H1 (cell line): ENCODE results near the gene DHPS. TPM values are rescaled to one million over a fixed set of nuclear protein-coding genes. Genes with fewer than 3 reads are reported as not detected.
A peak's percentile ranks its signal among the peaks of the same experiment; 100 is the strongest.

Source experiments
- CTCF ChIA-PET: fragments of 300-600 bp; sonication (Branson Sonifier 250); formaldehyde crosslinking; loops from one replicate; lab custom pipeline; 2021; ENCODE audit not compliant: partially characterized antibody; lab: Charles Lee
- POLR2A ChIA-PET: fragments of 300-600 bp; sonication (Branson Sonifier 250); formaldehyde crosslinking; loops from one replicate; lab custom pipeline; 2021; ENCODE audit warnings: inconsistent platforms; ENCODE audit not compliant: partially characterized antibody; lab: Charles Lee
- DNase-seq, 2 experiments: peaks; one replicate each; pipeline versions ENCODE4 v3.0.0 to v3.0.0-alpha.2; 2010 to 2022; ENCODE audit warnings: low spot score in 2 of 2, low read depth in 1 of 2, mixed read lengths in 1 of 2
- FAIRE-seq: peaks from 2 replicates; lab custom pipeline; 2011; peaks lifted over from hg19 to GRCh38; lab: Jason Lieb, UNC
- H2AFZ ChIP-seq: 2 replicates; pipeline ENCODE4 v1.8.1; 2012; ENCODE audit warnings: low read length, inconsistent platforms
- H2AK5ac ChIP-seq: 2 replicates; pipeline ENCODE4 v1.6.1; 2013; ENCODE audit warnings: low read depth, low read length
- H2BK120ac ChIP-seq: replicated peaks from 2 replicates; pipeline ENCODE3; 2013; ENCODE audit warnings: low read depth, low read length, inconsistent platforms
- H2BK12ac ChIP-seq: 2 replicates; pipeline ENCODE4 v1.6.1; 2013; ENCODE audit warnings: low read depth, low read length
- H2BK15ac ChIP-seq: 2 replicates; pipeline ENCODE4 v1.6.1; 2013; ENCODE audit warnings: low read length
- H2BK20ac ChIP-seq: 2 replicates; pipeline ENCODE4 v1.6.1; 2013; ENCODE audit warnings: low read length
- H2BK5ac ChIP-seq: 2 replicates; pipeline ENCODE4 v1.6.1; 2013; ENCODE audit warnings: low read depth, low read length
- H3K14ac ChIP-seq: 2 replicates; pipeline ENCODE4 v1.6.1; 2013; ENCODE audit warnings: inconsistent platforms; ENCODE audit not compliant: insufficient read length
- H3K18ac ChIP-seq: 2 replicates; pipeline ENCODE4 v1.6.1; 2013; ENCODE audit warnings: low read length; ENCODE audit errors: extremely low read depth
- H3K23ac ChIP-seq: 2 replicates; pipeline ENCODE4 v1.6.1; 2013; ENCODE audit warnings: inconsistent platforms; ENCODE audit not compliant: insufficient read length
- H3K23me2 ChIP-seq: 2 replicates; pipeline ENCODE4 v1.6.1; 2013; ENCODE audit warnings: low read depth, low read length
- H3K27ac ChIP-seq: 2 replicates; pipeline ENCODE4 v1.6.1; 2011; ENCODE audit warnings: low read depth, low read length, inconsistent platforms
- H3K27me3 ChIP-seq, 4 experiments: replicated peaks in 1 of 4; 1 replicate in 1 of 4; 2 replicates in 3 of 4; pipeline versions ENCODE4 v1.6.1 to v1.8.1; 2011 to 2013; ENCODE audit warnings: low read length in 3 of 4, mild to moderate bottlenecking in 3 of 4, inconsistent platforms in 2 of 4, mixed read lengths in 2 of 4, moderate library complexity in 1 of 4; ENCODE audit not compliant: control insufficient read depth in 3 of 4, insufficient read depth in 3 of 4; ENCODE audit errors: extremely low read depth in 1 of 4
- H3K36me3 ChIP-seq, 4 experiments: 2 replicates each; pipeline versions ENCODE4 v1.6.1 to v1.8.1; 2011 to 2013; ENCODE audit warnings: mild to moderate bottlenecking in 4 of 4, low read length in 3 of 4, moderate library complexity in 2 of 4, control low read depth in 1 of 4, inconsistent platforms in 1 of 4; ENCODE audit not compliant: insufficient read depth in 4 of 4, control insufficient read depth in 2 of 4
- H3K4ac ChIP-seq: replicated peaks from 2 replicates; pipeline ENCODE3; 2013; ENCODE audit warnings: low read length, low read depth, mixed read lengths, inconsistent platforms; ENCODE audit not compliant: insufficient read length
- H3K4me1 ChIP-seq, 4 experiments: replicated peaks in 1 of 4; 1 replicate in 1 of 4; 2 replicates in 3 of 4; pipeline versions ENCODE4 v1.6.1 to v1.8.1; 2011 to 2013; ENCODE audit warnings: low read length in 3 of 4, inconsistent platforms in 2 of 4, mixed read lengths in 1 of 4; ENCODE audit not compliant: insufficient read depth in 4 of 4, control insufficient read depth in 3 of 4
- H3K4me2 ChIP-seq, 2 experiments: 2 replicates each; pipeline versions ENCODE4 v1.6.1 to v1.8.1; 2011 to 2013; ENCODE audit warnings: low read depth in 2 of 2, low read length in 2 of 2, control low read depth in 1 of 2, inconsistent platforms in 1 of 2, mild to moderate bottlenecking in 1 of 2; ENCODE audit not compliant: insufficient read depth in 1 of 2
- H3K4me3 ChIP-seq, 4 experiments: fragments of 200-600, 300-600 bp in 1 of 4; sonication (generic), shearing (Covaris generic), sonication (Bioruptor Twin) in 1 of 4; 2 replicates each; pipeline versions ENCODE4 v1.5.1 to v1.8.1; 2011 to 2016; ENCODE audit warnings: low read length in 4 of 4, low read depth in 3 of 4, control low read depth in 2 of 4, inconsistent platforms in 2 of 4, mild to moderate bottlenecking in 2 of 4, mixed read lengths in 1 of 4, moderate library complexity in 1 of 4; ENCODE audit not compliant: insufficient read depth in 2 of 4; ENCODE audit errors: extremely low read depth in 1 of 4
- H3K56ac ChIP-seq: replicated peaks from 2 replicates; pipeline ENCODE3; 2013; ENCODE audit warnings: low read depth, mild to moderate bottlenecking, mixed read lengths, low read length, inconsistent platforms; ENCODE audit not compliant: insufficient read length
- H3K79me1 ChIP-seq: 2 replicates; pipeline ENCODE4 v1.6.1; 2013; ENCODE audit warnings: low read depth, low read length, control low read depth
- H3K79me2 ChIP-seq, 2 experiments: 2 replicates each; pipeline versions ENCODE4 v1.6.1 to v1.8.1; 2012 to 2013; ENCODE audit warnings: low read length in 2 of 2, mild to moderate bottlenecking in 2 of 2, inconsistent platforms in 1 of 2; ENCODE audit not compliant: insufficient read depth in 2 of 2, control insufficient read depth in 1 of 2
- H3K9ac ChIP-seq, 4 experiments: replicated peaks in 1 of 4; 1 replicate in 1 of 4; 2 replicates in 3 of 4; pipeline versions ENCODE4 v1.6.1 to v1.8.1; 2011 to 2013; ENCODE audit warnings: low read depth in 3 of 4, low read length in 3 of 4, control low read depth in 2 of 4, mild to moderate bottlenecking in 2 of 4, moderate library complexity in 2 of 4, inconsistent platforms in 1 of 4; ENCODE audit errors: extremely low read depth in 1 of 4
- H3K9me3 ChIP-seq, 2 experiments: 2 replicates each; pipeline versions ENCODE4 v1.6.1 to v1.8.1; 2012 to 2013; ENCODE audit warnings: mild to moderate bottlenecking in 2 of 2, moderate library complexity in 2 of 2, control low read depth in 1 of 2, inconsistent platforms in 1 of 2, low read depth in 1 of 2, low read length in 1 of 2, mixed read lengths in 1 of 2; ENCODE audit not compliant: insufficient read depth in 2 of 2
- H4K20me1 ChIP-seq, 2 experiments: replicated peaks in 1 of 2; 2 replicates each; pipeline versions ENCODE3 to v1.8.1; 2011 to 2013; ENCODE audit warnings: inconsistent platforms in 2 of 2, low read length in 2 of 2, mild to moderate bottlenecking in 1 of 2; ENCODE audit not compliant: insufficient read depth in 2 of 2, control insufficient read depth in 1 of 2
- H4K5ac ChIP-seq: 2 replicates; pipeline ENCODE4 v1.6.1; 2013; ENCODE audit warnings: low read length, low read depth, mixed read lengths, inconsistent platforms; ENCODE audit not compliant: insufficient read length
- H4K8ac ChIP-seq: 2 replicates; pipeline ENCODE4 v1.8.0; 2013; ENCODE audit warnings: mild to moderate bottlenecking, moderate library complexity, low read length, inconsistent platforms; ENCODE audit not compliant: insufficient read depth; ENCODE audit errors: extremely low read depth
- H4K91ac ChIP-seq: replicated peaks from 2 replicates; pipeline ENCODE3; 2013; ENCODE audit warnings: low read length, mixed read lengths, inconsistent platforms; ENCODE audit not compliant: insufficient read length
- POLR2A ChIP-seq, 2 experiments: IDR thresholded peaks; 1 replicate in 1 of 2; 2 replicates in 1 of 2; pipeline ENCODE4 v1.6.1; 2011; ENCODE audit warnings: low read depth in 2 of 2, low read length in 2 of 2, mild to moderate bottlenecking in 2 of 2; ENCODE audit errors: control extremely low read depth in 1 of 2
- POLR2AphosphoS5 ChIP-seq: IDR thresholded peaks from 2 replicates; pipeline ENCODE4 v1.6.1; 2011; ENCODE audit warnings: low read depth, low read length
- SP1 ChIP-seq: IDR thresholded peaks from 2 replicates; pipeline ENCODE4 v1.6.1; 2011; ENCODE audit warnings: low read depth, low read length
- TEAD4 ChIP-seq: IDR thresholded peaks from 2 replicates; pipeline ENCODE4 v1.6.1; 2012; ENCODE audit warnings: low read depth, low read length, inconsistent platforms, mixed read lengths
- WGBS, 2 experiments: shearing (Covaris generic) in 1 of 2; methylation state at CpG; one replicate each; pipeline versions ENCODE4 v1.1.6 to v1.1.7; 2013 to 2015; ENCODE audit warnings: low lambda C conversion rate in 2 of 2, mixed read lengths in 2 of 2, inconsistent platforms in 1 of 2, low coverage in 1 of 2, missing lambda C conversion rate in 1 of 2; ENCODE audit not compliant: insufficient replicate concordance in 2 of 2, insufficient coverage in 1 of 2, insufficient read length in 1 of 2; ENCODE audit errors: extremely low coverage in 1 of 2, missing lambda C conversion rate in 1 of 2; 5-methylcytosine and 5-hydroxymethylcytosine counted together
- polyA plus RNA-seq, 7 experiments: library from polyadenylated mRNA; depleted of rRNA in 3 of 7; stranded (reverse) in 5 of 7; unstranded in 2 of 7; fragments of >200 nt in 5 of 7; fragments of 200-250 nt in 2 of 7; gene quantifications; 1 replicate in 5 of 7; 2 replicates in 1 of 7; 4 replicates in 1 of 7; pipeline versions ENCODE4 v1.2.1 to v1.2.3, GENCODE V29; 2011 to 2013; ENCODE audit warnings: missing spikeins in 2 of 7, mixed read lengths in 2 of 7
- total RNA-seq: library from RNA; stranded (reverse); fragmentation: NEBNext Ultra II Directional; extraction: Animal tissue kit (Norgen Biotek cat#: 25700); gene quantifications from 2 replicates; pipeline ENCODE4 v1.2.1, GENCODE V29; 2021

Gene DHPS
- total and polyA plus RNA-seq, 2 of the 8 experiments (the other 6 are each of a cell fraction or from before 2014, with no cell fraction given) = 86.6 to 99.6 TPM

DNA sequence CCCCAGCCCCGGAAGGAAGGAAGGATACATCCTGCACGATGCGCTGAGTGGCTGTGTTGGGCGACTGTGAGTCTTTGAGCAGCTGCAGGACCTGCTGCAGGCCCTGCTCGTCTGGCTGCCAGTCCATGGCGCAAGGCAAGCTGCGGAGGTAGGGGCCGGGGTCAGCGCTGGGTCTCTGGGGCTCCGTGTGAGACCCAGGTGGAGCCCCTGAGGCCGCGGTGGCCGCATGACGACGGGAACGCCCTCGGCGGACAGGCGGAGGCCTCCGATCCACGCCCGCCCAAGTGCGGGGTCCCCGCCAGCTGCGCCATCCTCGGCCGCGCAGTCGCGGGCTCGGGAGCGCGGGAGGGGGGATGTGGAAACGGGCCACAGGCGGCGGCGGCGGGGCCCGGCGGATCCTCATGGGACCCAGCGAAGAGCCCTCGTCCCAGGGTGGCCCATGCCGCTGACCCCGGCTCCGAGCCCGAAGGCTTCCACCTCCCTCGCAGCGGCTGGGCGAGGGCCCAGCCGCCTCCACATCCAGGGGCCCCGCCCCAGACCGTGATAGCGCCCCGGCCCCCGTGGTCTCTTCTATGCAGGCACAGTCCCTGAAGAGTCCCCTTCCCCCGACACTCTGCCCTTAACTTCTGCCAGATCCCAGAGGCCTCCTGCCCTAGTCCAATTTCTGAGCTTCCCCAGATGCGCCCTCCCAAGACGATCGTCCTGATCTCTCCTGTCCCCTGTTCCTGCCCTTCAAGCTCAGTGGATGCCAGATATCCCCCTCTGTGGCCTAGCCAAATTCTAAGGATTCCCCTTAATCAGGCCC, 39.4 kb upstream of the DHPS start:
- POLR2A ChIA-PET = interaction anchor here (0.7 to 12.9 kb wide), 21 partner anchors 7 to 232 kb away, joined by 3 to 258 read pairs (median 8); partner anchors contain the start of genes BEST2, DHPS, FBXW9 and GET3
- peaks cover 7 to 10% of the 10 kb centered on the region in 2 experiments for H4K20me1 ChIP-seq
- TF ChIP-seq POLR2AphosphoS5 = no peak
- peak in 1 of 2 experiments; percentile 43; a peak in 1 of 3 replicates for TF ChIP-seq POLR2A (IDR thresholded peaks at IDR 0.05; ENCODE audit: control extremely low read depth in 1 of 2, low read depth in 2 of 2, low read length in 2 of 2)
- TF ChIP-seq SP1 = no peak
- TF ChIP-seq TEAD4 = no peak
- TF ChIP-seq, all 59 proteins: peak for 1

More for the DNA sequence above, 39.4 kb upstream of the DHPS start:
- no peak overlapping the region for H2BK20ac ChIP-seq
- no peaks in the 10 kb centered on the region for H3K27me3 ChIP-seq
- peak overlapping the region; percentile 49; the same call in 1 of the 2 replicates for H3K27ac ChIP-seq
- no peak overlapping the region; the same call in 1 of the 2 replicates for H3K18ac ChIP-seq
- peaks cover 10% of the 10 kb centered on the region for H3K23me2 ChIP-seq
- no peaks in the 10 kb centered on the region for H3K9me3 ChIP-seq
- no peak overlapping the region for H2AFZ ChIP-seq
- H3K4ac ChIP-seq = no peak overlapping the region
- DNase-seq = peak in 1 of 2 experiments; percentile 56
- no peak overlapping the region for H4K8ac ChIP-seq
- no peak overlapping the region for H2BK120ac ChIP-seq
- peaks cover 0 to 6% (median 2%) of the 10 kb centered on the region in 4 experiments; a peak in 4 of 7 replicates for H3K4me1 ChIP-seq
- FAIRE-seq = no peak
- 0 out of 2 replicates have a peak overlapping the region, but pooled peaks have one; percentile 49 for H2AK5ac ChIP-seq
- peaks cover 12% of the 10 kb centered on the region; the same call in 1 of the 2 replicates for H3K79me1 ChIP-seq
- CTCF ChIA-PET = interaction anchor here (0.9 to 2.7 kb wide), 9 partner anchors 13 to 76 kb away, joined by 3 to 12 read pairs (median 5); no protein-coding TSS in a partner anchor
- H3K4me2 ChIP-seq = peak overlapping the region; percentile 92 to 98
- no peak overlapping the region for H4K91ac ChIP-seq
- H2BK5ac ChIP-seq = 0 out of 2 replicates have a peak overlapping the region, but pooled peaks have one; percentile 66
- peaks cover 7 to 17% (median 8%) of the 10 kb centered on the region in 4 experiments; a peak in 6 of 8 replicates for H3K36me3 ChIP-seq
- H3K56ac ChIP-seq = no peak overlapping the region
- no peak overlapping the region for H2BK15ac ChIP-seq
- peak overlapping the region; percentile 74 to 90 (median 82) for H3K9ac ChIP-seq
- no peak overlapping the region for H3K23ac ChIP-seq
- peaks cover 27 to 66% of the 10 kb centered on the region in 2 experiments for H3K79me2 ChIP-seq
- WGBS, 2 experiments = 21% methylated on average over 37 of the region's 59 CpGs; no CpG with 5 or more reads in 1 of the 2 experiments
- no peak overlapping the region for H4K5ac ChIP-seq
- no peak overlapping the region for H2BK12ac ChIP-seq
- H3K14ac ChIP-seq = no peak overlapping the region
- H3K4me3 ChIP-seq = peak overlapping the region; percentile 80 to 93 (median 82)
